ENCODE data around the gene BCL2. TPM values are rescaled to one million over a fixed set of nuclear protein-coding genes. Genes with fewer than 3 reads are reported as not detected.

BCL2 gene
- total RNA-seq, 2 donors from 2014 or later, result 13.9 to 16.4 TPM

DNA sequence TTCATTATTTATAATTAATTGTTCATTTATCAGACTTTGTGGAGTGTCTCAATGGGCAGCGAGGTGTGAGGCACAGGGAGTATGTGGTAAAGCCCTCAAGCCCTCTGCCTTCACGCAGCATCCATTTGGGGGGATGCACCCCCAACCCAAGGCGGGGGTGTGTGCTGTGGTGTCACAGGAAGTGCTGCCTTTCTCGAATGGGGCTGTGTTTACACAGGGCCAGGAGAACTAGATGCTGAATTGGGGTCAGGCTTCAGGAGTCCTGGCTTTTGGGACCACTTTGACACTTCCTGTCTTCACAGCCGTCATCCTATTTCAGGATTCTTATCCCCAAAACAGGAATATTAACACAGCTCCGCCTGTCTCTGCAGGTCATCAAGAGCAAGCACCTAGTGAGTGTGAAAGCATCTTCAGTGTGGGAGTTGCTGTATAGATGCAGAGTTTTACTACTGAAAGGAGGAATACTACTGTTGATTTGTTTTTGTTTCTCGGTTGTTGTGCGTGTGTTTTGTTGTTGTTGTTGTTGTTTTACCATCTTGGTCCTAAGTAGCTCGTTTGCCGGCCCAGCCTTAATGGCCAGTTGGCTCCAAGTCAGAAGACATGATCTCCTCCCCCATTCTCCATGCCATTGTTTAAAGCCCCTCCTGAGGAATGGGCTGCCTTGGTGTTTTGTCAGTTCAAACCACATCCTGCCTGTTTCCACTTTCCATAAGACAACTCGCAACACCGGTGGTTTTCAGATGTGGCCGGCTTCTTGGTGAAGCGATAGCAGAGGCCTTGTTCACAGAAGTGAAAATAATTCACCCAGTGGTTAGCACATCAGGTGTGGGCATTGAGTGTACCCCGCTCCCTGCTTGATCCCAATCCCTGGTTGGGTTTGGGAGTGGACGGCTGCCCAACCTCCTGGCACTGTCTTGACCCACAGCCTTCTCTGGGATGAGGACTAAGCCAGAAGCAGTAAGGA lies 221.3 kb downstream of the BCL2 start:
- Histone ChIP-seq H3K4me1 (peaks cover 4% of the 10 kb centered on the region), H3K4me3 (no peak overlapping the region), H3K9me3 (no peaks in the 10 kb centered on the region), H3K36me3 (no peaks in the 10 kb centered on the region), H3K9ac (ENCODE audit: low read depth in 2 of 2, low read length in 2 of 2) (no peak overlapping the region), H3K27me3 (no peaks in the 10 kb centered on the region), H3K27ac (no peak overlapping the region)
- intact Hi-C loops (cut with DNase I), result no loop called here
- no peak for DNase-seq
- TF ChIP-seq, protein P1, sequence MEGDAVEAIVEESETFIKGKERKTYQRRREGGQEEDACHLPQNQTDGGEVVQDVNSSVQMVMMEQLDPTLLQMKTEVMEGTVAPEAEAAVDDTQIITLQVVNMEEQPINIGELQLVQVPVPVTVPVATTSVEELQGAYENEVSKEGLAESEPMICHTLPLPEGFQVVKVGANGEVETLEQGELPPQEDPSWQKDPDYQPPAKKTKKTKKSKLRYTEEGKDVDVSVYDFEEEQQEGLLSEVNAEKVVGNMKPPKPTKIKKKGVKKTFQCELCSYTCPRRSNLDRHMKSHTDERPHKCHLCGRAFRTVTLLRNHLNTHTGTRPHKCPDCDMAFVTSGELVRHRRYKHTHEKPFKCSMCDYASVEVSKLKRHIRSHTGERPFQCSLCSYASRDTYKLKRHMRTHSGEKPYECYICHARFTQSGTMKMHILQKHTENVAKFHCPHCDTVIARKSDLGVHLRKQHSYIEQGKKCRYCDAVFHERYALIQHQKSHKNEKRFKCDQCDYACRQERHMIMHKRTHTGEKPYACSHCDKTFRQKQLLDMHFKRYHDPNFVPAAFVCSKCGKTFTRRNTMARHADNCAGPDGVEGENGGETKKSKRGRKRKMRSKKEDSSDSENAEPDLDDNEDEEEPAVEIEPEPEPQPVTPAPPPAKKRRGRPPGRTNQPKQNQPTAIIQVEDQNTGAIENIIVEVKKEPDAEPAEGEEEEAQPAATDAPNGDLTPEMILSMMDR (IDR thresholded peaks at IDR 0.05), result no peak

- H3K27ac ChIP-seq, result no peak overlapping the region
- H3K9me3 ChIP-seq, result no peaks in the 10 kb centered on the region
- H3K4me1 ChIP-seq, result peaks cover 4% of the 10 kb centered on the region
- no peak overlapping the region for H3K9ac ChIP-seq (ENCODE audit: low read depth in 2 of 2, low read length in 2 of 2)
- H3K27me3 ChIP-seq, result no peaks in the 10 kb centered on the region
- intact Hi-C loops (cut with DNase I), result no loop called here
- no peak for DNase-seq
- no peaks in the 10 kb centered on the region for H3K36me3 ChIP-seq
- H3K4me3 ChIP-seq, result no peak overlapping the region
- TF ChIP-seq, protein P1 (IDR thresholded peaks at IDR 0.05), result no peak
Observed at GRCh38 chr18:63097178-63097577, 222.4 kb downstream of the BCL2 start.

- H3K27me3 ChIP-seq, result no peaks in the 10 kb centered on the region
- H3K36me3 ChIP-seq, result no peaks in the 10 kb centered on the region
- H3K4me3 ChIP-seq, result no peak overlapping the region
- no peaks in the 10 kb centered on the region for H3K9me3 ChIP-seq
- H3K4me1 ChIP-seq, result peaks cover 4% of the 10 kb centered on the region
- TF ChIP-seq, protein P1 (IDR thresholded peaks at IDR 0.05), result no peak
- DNase-seq, result no peak
- intact Hi-C loops (cut with DNase I), result no loop called here
- H3K9ac ChIP-seq (ENCODE audit: low read depth in 2 of 2, low read length in 2 of 2), result no peak overlapping the region
- no peak overlapping the region for H3K27ac ChIP-seq
Observed at GRCh38 chr18:63096327-63096874, 223.2 kb downstream of the BCL2 start.

GRCh38 chr18:63095768-63096167 lies 223.8 kb downstream of the BCL2 start:
- TF ChIP-seq, protein P1 (IDR thresholded peaks at IDR 0.05), result no peak
- Histone ChIP-seq H3K9me3 (no peaks in the 10 kb centered on the region), H3K4me1 (peaks cover 4% of the 10 kb centered on the region), H3K4me3 (no peak overlapping the region), H3K27me3 (no peaks in the 10 kb centered on the region), H3K27ac (no peak overlapping the region), H3K36me3 (no peaks in the 10 kb centered on the region), H3K9ac (ENCODE audit: low read depth in 2 of 2, low read length in 2 of 2) (no peak overlapping the region)
- DNase-seq, result no peak
- intact Hi-C loops (cut with DNase I), result no loop called here

DNA sequence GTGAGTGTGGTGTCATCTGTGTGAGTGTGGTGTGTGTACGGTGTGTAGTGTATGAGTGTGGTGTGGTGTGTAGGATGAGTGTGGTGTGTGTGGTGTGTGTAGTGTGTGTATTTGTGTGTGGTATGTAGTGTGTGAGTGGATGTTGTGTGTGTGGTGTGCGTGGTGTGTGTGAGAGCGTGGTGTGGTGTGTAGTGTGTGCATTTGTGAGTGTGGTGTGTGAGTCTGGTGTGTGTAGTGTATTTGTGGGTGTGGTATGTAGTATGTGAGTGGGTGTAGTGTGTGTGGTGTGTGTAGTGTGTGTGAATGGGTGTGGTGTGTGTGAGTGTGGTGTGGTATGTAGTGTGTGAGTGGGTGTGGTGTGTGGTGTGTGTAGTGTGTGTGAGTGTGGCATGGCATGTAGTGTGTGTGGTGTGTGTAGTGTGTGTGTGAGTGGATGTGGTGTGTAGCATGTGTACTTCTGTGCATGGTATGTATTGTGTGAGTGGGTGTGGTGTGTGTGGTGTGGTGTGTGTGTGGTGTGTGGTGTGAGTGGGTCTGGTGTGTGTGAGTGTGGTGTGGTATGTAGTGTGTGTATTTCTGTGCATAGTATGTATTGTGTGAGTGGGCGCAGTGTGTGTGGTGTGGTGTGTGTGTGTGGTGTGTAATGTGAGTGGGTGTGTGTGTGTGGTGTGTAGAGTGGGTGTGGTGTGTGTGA lies 227.8 kb downstream of the BCL2 start:
- H3K4me3 ChIP-seq, result no peak overlapping the region
- no peaks in the 10 kb centered on the region for H3K9me3 ChIP-seq
- no peak overlapping the region for H3K9ac ChIP-seq (ENCODE audit: low read depth in 2 of 2, low read length in 2 of 2)
- H3K27ac ChIP-seq, result no peak overlapping the region
- no peak for DNase-seq
- H3K36me3 ChIP-seq, result no peaks in the 10 kb centered on the region
- no peaks in the 10 kb centered on the region for H3K27me3 ChIP-seq
- intact Hi-C loops (cut with DNase I), result no loop called here
- H3K4me1 ChIP-seq, result no peaks in the 10 kb centered on the region
- TF ChIP-seq, protein P1 (IDR thresholded peaks at IDR 0.05), result no peak

Measured in colonic mucosa (tissue), 4 donors.